SU-DHL-6 (cell line): Measurements from ENCODE around the gene GUCY1A2.

Experiments used
- H2AFZ ChIP-seq: fragments of 200-600 bp; sonication (generic); 2 replicates; pipeline ENCODE4 v1.6.1; 2014; ENCODE audit warnings: low read depth, mild to moderate bottlenecking, moderate library complexity, mixed read lengths, antibody characterized with exemption, low read length; ENCODE audit not compliant: severe bottlenecking
- H3F3A ChIP-seq: fragments of 200-600 bp; shearing (Covaris generic); 2 replicates; pipeline ENCODE4 v1.6.0; 2016; ENCODE audit warnings: antibody characterized with exemption, mild to moderate bottlenecking; ENCODE audit not compliant: insufficient read depth
- H3K27ac ChIP-seq: fragments of 200-600 bp; sonication (generic); 2 replicates; pipeline ENCODE4 v1.5.1; 2016; ENCODE audit warnings: low read depth, mild to moderate bottlenecking, low read length, moderate library complexity, mixed read lengths
- H3K27me3 ChIP-seq: fragments of 200-600 bp; sonication (generic), shearing (Covaris generic); 2 replicates; pipeline ENCODE4 v1.6.0; 2014; ENCODE audit warnings: mild to moderate bottlenecking, low read length
- H3K36me3 ChIP-seq: fragments of 200-600 bp; sonication (generic); 2 replicates; pipeline ENCODE4 v1.6.1; 2014; ENCODE audit warnings: mild to moderate bottlenecking, low read length, mixed read lengths
- H3K4me2 ChIP-seq: fragments of 300-600, 200-600 bp; shearing (Covaris generic), sonication (generic); 2 replicates; pipeline ENCODE4 v1.6.0; 2014; ENCODE audit warnings: low read length, low read depth, mild to moderate bottlenecking; ENCODE audit not compliant: poor library complexity, severe bottlenecking
- H3K4me3 ChIP-seq: fragments of 200-600 bp; sonication (generic); 2 replicates; pipeline ENCODE4 v1.5.1; 2014; ENCODE audit warnings: antibody characterized with exemption, low read length, mild to moderate bottlenecking, mixed read lengths; ENCODE audit not compliant: insufficient read depth, poor library complexity, severe bottlenecking
- H3K79me2 ChIP-seq: fragments of 200-600 bp; sonication (generic); 2 replicates; pipeline ENCODE4 v1.6.1; 2014; ENCODE audit warnings: mild to moderate bottlenecking, low read length, moderate library complexity; ENCODE audit not compliant: insufficient read depth
- H3K9ac ChIP-seq: fragments of 200-600 bp; sonication (generic); 2 replicates; pipeline ENCODE4 v1.7.0; 2014; ENCODE audit warnings: mild to moderate bottlenecking, low read length
- H3K9me2 ChIP-seq: fragments of 200-600 bp; sonication (generic); replicated peaks from 2 replicates; pipeline ENCODE4 v1.6.1; 2014; ENCODE audit warnings: low read length; ENCODE audit not compliant: insufficient read depth
- H3K9me3 ChIP-seq: fragments of 200-600 bp; sonication (generic); 2 replicates; pipeline ENCODE4 v1.6.1; 2014; ENCODE audit warnings: low read length, mixed read lengths; ENCODE audit not compliant: insufficient read depth
- H4K20me1 ChIP-seq: fragments of 200-600 bp; sonication (generic); 2 replicates; pipeline ENCODE4 v1.6.1; 2014; ENCODE audit warnings: low read depth, mild to moderate bottlenecking, antibody characterized with exemption, low read length, moderate library complexity, mixed read lengths
- CTCF ChIP-seq: fragments of 200-600 bp; sonication (generic); IDR thresholded peaks from one replicate; pipeline ENCODE4 v1.5.1; 2017; ENCODE audit warnings: antibody characterized with exemption, mild to moderate bottlenecking, low read length, moderate library complexity; ENCODE audit not compliant: insufficient read depth, poor library complexity, severe bottlenecking
- EZH2phosphoT487 ChIP-seq: fragments of 200-600 bp; sonication (generic), shearing (Covaris generic); conservative IDR thresholded peaks from 2 replicates; pipeline ENCODE4 v1.6.1; 2018; ENCODE audit warnings: mild to moderate bottlenecking, antibody characterized with exemption, low read length, moderate library complexity, mixed read lengths

Gene GUCY1A2

GRCh38 chr11:106656646-106657045, 361.6 kb downstream of the GUCY1A2 start:
- no peaks in the 10 kb centered on the region for H3K9me2 ChIP-seq

GRCh38 chr11:106644824-106645223, 373.5 kb downstream of the GUCY1A2 start:
- Histone ChIP-seq H3K9me2 (no peaks in the 10 kb centered on the region), H4K20me1 (no peaks in the 10 kb centered on the region), H3F3A (no peaks in the 10 kb centered on the region), H3K27ac (no peak overlapping the region), H3K4me2 (no peak overlapping the region), H3K9ac (no peak overlapping the region), H3K9me3 (no peaks in the 10 kb centered on the region), H2AFZ (no peak overlapping the region), H3K36me3 (no peaks in the 10 kb centered on the region), H3K79me2 (no peaks in the 10 kb centered on the region), H3K27me3 (no peaks in the 10 kb centered on the region), H3K4me3 (no peak overlapping the region)
- TF ChIP-seq EZH2phosphoT487 (no peak), CTCF (no peak)

More at GRCh38 chr11:106656646-106657045, 361.6 kb downstream of the GUCY1A2 start:
- H3K4me3 ChIP-seq = no peak overlapping the region
- H3F3A ChIP-seq = no peaks in the 10 kb centered on the region
- no peaks in the 10 kb centered on the region for H4K20me1 ChIP-seq
- no peak overlapping the region for H2AFZ ChIP-seq
- no peaks in the 10 kb centered on the region for H3K79me2 ChIP-seq
- TF ChIP-seq EZH2phosphoT487 (no peak), CTCF (no peak)
- H3K27me3 ChIP-seq = no peaks in the 10 kb centered on the region
- no peak overlapping the region for H3K4me2 ChIP-seq
- H3K27ac ChIP-seq = no peak overlapping the region
- no peaks in the 10 kb centered on the region for H3K36me3 ChIP-seq
- H3K9me3 ChIP-seq = no peaks in the 10 kb centered on the region
- no peak overlapping the region for H3K9ac ChIP-seq

GRCh38 chr11:106642331-106642730, 375.9 kb downstream of the GUCY1A2 start:
- Histone ChIP-seq H3F3A (no peaks in the 10 kb centered on the region), H3K27ac (no peak overlapping the region), H3K9me2 (no peaks in the 10 kb centered on the region), H3K79me2 (no peaks in the 10 kb centered on the region), H3K27me3 (no peaks in the 10 kb centered on the region), H3K4me2 (no peak overlapping the region), H3K36me3 (no peaks in the 10 kb centered on the region), H3K4me3 (no peak overlapping the region), H4K20me1 (no peaks in the 10 kb centered on the region), H3K9ac (no peak overlapping the region), H2AFZ (no peak overlapping the region), H3K9me3 (no peaks in the 10 kb centered on the region)
- TF ChIP-seq EZH2phosphoT487 (no peak), CTCF (no peak)
